Caco-2 (cell line): ENCODE measurements around the gene LRMDA. TPM values are rescaled to one million over a fixed set of nuclear protein-coding genes. Genes with fewer than 3 reads are reported as not detected.

Source experiments
- BruUV-seq: library from RNA; stranded (reverse); fragments of 400-500 nt; replicated peaks from 2 replicates; lab custom pipeline; 2021; lab: Mats Ljungman, UMichigan
- CTCF ChIA-PET: fragments of 300-600 bp; sonication (Branson Sonifier 250); formaldehyde crosslinking; loops from one replicate; lab custom pipeline; 2022; ENCODE audit warnings: antibody characterized with exemption; lab: Charles Lee
- POLR2A ChIA-PET: fragments of 300-600 bp; sonication (Branson Sonifier 250); formaldehyde crosslinking; loops from one replicate; lab custom pipeline; 2022; ENCODE audit warnings: antibody characterized with exemption; lab: Charles Lee
- DNase-seq, 2 experiments: peaks; one replicate each; pipeline versions ENCODE4 v3.0.0 to v3.0.0-alpha.2; 2020 to 2022
- H3K27me3 ChIP-seq: replicated peaks from 2 replicates; pipeline ENCODE4 v1.6.0; 2011; ENCODE audit warnings: low read length; ENCODE audit not compliant: control insufficient read depth, insufficient read depth
- H3K36me3 ChIP-seq: 2 replicates; pipeline ENCODE4 v1.5.1; 2011; ENCODE audit warnings: low read length; ENCODE audit not compliant: control insufficient read depth, insufficient read depth
- H3K4me1 ChIP-seq: fragments of 250-450 bp; sonication (Bioruptor Pico); 2 replicates; pipeline ENCODE4 v1.5.1; 2020; ENCODE audit warnings: mild to moderate bottlenecking
- H3K4me3 ChIP-seq: 2 replicates; pipeline ENCODE4 v1.5.1; 2011; ENCODE audit warnings: low read depth, mild to moderate bottlenecking, control low read depth, low read length
- H3K9me3 ChIP-seq: fragments of 250-450 bp; sonication (Bioruptor Pico); 2 replicates; pipeline ENCODE4 v1.5.1; 2020; ENCODE audit warnings: mild to moderate bottlenecking, moderate library complexity
- H3K27ac Mint-ChIP-seq: one replicate; pipeline ENCODE4 v1.8.0; 2022; ENCODE audit warnings: mixed read lengths; ENCODE audit not compliant: unreplicated experiment
- H3K27me3 Mint-ChIP-seq: one replicate; pipeline ENCODE4 v1.8.0; 2022; ENCODE audit warnings: mixed read lengths; ENCODE audit not compliant: insufficient read depth, unreplicated experiment
- H3K36me3 Mint-ChIP-seq: one replicate; pipeline ENCODE4 v1.8.0; 2022; ENCODE audit warnings: mild to moderate bottlenecking, mixed read lengths; ENCODE audit not compliant: insufficient read depth, unreplicated experiment
- H3K4me1 Mint-ChIP-seq: one replicate; pipeline ENCODE4 v1.8.0; 2022; ENCODE audit warnings: low read depth, mixed read lengths; ENCODE audit not compliant: unreplicated experiment
- H3K4me3 Mint-ChIP-seq: one replicate; pipeline ENCODE4 v1.8.0; 2022; ENCODE audit warnings: mild to moderate bottlenecking, moderate library complexity, mixed read lengths; ENCODE audit not compliant: unreplicated experiment
- H3K9me3 Mint-ChIP-seq: one replicate; pipeline ENCODE4 v1.8.0; 2022; ENCODE audit warnings: mixed read lengths; ENCODE audit not compliant: unreplicated experiment
- intact Hi-C: fragments of 100-400 bp; cut with micrococcal nuclease; formaldehyde crosslinking; loops from one replicate; pipeline ENCODE4 v1.10.0; 2022; ENCODE audit not compliant: unreplicated experiment
- total RNA-seq: library from RNA; stranded (reverse); gene quantifications from 2 replicates; pipeline ENCODE4 v1.2.3, GENCODE V29; 2022
- TF ChIP-seq, protein P1 (sequence below), 2 experiments: fragments of 200-600 bp in 1 of 2; IDR thresholded peaks; 1 replicate in 1 of 2; 2 replicates in 1 of 2; pipeline versions ENCODE4 v1.5.1 to v1.8.0; 2011 to 2022; ENCODE audit warnings: antibody characterized with exemption in 1 of 2, control low read depth in 1 of 2, inconsistent platforms in 1 of 2, low read depth in 1 of 2, low read length in 1 of 2, mild to moderate bottlenecking in 1 of 2, moderate library complexity in 1 of 2; ENCODE audit not compliant: insufficient read depth in 1 of 2, severe bottlenecking in 1 of 2, unreplicated experiment in 1 of 2

Gene LRMDA
- total RNA-seq, 1 experiment from 2014 or later: 18.5 TPM

DNA sequence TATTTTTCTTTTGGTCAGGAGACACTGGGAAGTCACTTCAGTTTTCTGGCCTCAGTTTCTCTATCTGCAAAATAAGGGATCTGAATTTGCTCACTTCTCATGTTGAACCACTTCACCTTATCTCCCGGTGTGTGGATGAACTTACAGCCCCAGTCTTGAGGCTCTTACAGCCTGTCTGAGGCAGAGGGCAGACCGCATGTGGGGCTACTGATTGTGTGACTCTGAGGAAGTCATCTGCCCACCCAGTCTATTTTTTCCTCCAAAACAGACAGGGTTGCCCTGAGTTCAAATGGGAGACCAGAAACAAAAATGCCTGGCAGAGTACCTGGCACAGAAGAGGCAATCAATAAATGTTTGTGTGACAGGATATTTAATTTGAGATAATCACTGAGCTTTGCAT is 78.3 kb downstream of the LRMDA start:
- TF ChIP-seq, protein P1, sequence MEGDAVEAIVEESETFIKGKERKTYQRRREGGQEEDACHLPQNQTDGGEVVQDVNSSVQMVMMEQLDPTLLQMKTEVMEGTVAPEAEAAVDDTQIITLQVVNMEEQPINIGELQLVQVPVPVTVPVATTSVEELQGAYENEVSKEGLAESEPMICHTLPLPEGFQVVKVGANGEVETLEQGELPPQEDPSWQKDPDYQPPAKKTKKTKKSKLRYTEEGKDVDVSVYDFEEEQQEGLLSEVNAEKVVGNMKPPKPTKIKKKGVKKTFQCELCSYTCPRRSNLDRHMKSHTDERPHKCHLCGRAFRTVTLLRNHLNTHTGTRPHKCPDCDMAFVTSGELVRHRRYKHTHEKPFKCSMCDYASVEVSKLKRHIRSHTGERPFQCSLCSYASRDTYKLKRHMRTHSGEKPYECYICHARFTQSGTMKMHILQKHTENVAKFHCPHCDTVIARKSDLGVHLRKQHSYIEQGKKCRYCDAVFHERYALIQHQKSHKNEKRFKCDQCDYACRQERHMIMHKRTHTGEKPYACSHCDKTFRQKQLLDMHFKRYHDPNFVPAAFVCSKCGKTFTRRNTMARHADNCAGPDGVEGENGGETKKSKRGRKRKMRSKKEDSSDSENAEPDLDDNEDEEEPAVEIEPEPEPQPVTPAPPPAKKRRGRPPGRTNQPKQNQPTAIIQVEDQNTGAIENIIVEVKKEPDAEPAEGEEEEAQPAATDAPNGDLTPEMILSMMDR (IDR thresholded peaks at IDR 0.05; ENCODE audit: insufficient read depth in 1 of 2, low read depth in 1 of 2, low read length in 1 of 2, severe bottlenecking in 1 of 2, unreplicated experiment in 1 of 2): no peak

DNA sequence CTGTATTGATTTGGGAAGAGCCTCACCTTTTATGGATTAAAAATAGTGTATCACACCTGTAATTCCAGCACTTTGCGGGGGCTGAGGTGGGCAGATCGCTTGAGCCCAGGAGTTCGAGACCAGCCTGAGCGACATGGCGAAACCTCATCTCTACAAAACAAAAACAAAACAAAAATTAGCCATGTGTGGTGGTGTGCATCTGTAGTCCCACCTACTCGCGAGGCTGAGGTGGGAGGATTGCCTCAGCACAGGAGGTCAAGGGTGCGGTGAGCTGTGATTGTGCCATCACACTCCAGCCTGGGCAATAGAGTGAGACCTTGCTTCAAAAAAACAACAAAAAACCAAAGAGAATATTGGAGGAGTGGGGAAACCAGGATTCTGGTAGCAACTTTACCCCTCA is 79.6 kb downstream of the LRMDA start:
- no peaks in the 10 kb centered on the region for H3K36me3 Mint-ChIP-seq
- H3K27me3 ChIP-seq: no peaks in the 10 kb centered on the region; the same call in 1 of the 2 replicates
- CTCF ChIA-PET: no interaction called here
- no peaks in the 10 kb centered on the region for H3K9me3 ChIP-seq
- H3K36me3 ChIP-seq: no peaks in the 10 kb centered on the region
- H3K4me1 Mint-ChIP-seq: peaks cover 32% of the 10 kb centered on the region
- no peak overlapping the region for H3K27ac Mint-ChIP-seq
- no peaks in the 10 kb centered on the region for H3K27me3 Mint-ChIP-seq
- H3K9me3 Mint-ChIP-seq: peaks cover 16% of the 10 kb centered on the region
- H3K4me1 ChIP-seq: peaks cover 22% of the 10 kb centered on the region
- POLR2A ChIA-PET: no interaction called here
- BruUV-seq: no TSS peak
- intact Hi-C loops: no loop called here
- TF ChIP-seq, protein P1 (IDR thresholded peaks at IDR 0.05; ENCODE audit: insufficient read depth in 1 of 2, low read depth in 1 of 2, low read length in 1 of 2, severe bottlenecking in 1 of 2, unreplicated experiment in 1 of 2): no peak
- no peak overlapping the region for H3K4me3 ChIP-seq
- H3K4me3 Mint-ChIP-seq: no peak overlapping the region
- no peak for DNase-seq

More for the DNA sequence above, 78.3 kb downstream of the LRMDA start:
- H3K4me3 Mint-ChIP-seq: no peak overlapping the region
- H3K9me3 ChIP-seq: no peaks in the 10 kb centered on the region
- no peaks in the 10 kb centered on the region for H3K27me3 Mint-ChIP-seq
- CTCF ChIA-PET: no interaction called here
- POLR2A ChIA-PET: no interaction called here
- no TSS peak for BruUV-seq
- H3K27ac Mint-ChIP-seq: no peak overlapping the region
- DNase-seq: no peak
- intact Hi-C loops: no loop called here
- H3K4me1 ChIP-seq: peaks cover 22% of the 10 kb centered on the region
- peaks cover 10% of the 10 kb centered on the region for H3K9me3 Mint-ChIP-seq
- peaks cover 32% of the 10 kb centered on the region for H3K4me1 Mint-ChIP-seq
- H3K4me3 ChIP-seq: no peak overlapping the region
- H3K36me3 ChIP-seq: no peaks in the 10 kb centered on the region
- no peaks in the 10 kb centered on the region; the same call in 1 of the 2 replicates for H3K27me3 ChIP-seq
- H3K36me3 Mint-ChIP-seq: no peaks in the 10 kb centered on the region

DNA sequence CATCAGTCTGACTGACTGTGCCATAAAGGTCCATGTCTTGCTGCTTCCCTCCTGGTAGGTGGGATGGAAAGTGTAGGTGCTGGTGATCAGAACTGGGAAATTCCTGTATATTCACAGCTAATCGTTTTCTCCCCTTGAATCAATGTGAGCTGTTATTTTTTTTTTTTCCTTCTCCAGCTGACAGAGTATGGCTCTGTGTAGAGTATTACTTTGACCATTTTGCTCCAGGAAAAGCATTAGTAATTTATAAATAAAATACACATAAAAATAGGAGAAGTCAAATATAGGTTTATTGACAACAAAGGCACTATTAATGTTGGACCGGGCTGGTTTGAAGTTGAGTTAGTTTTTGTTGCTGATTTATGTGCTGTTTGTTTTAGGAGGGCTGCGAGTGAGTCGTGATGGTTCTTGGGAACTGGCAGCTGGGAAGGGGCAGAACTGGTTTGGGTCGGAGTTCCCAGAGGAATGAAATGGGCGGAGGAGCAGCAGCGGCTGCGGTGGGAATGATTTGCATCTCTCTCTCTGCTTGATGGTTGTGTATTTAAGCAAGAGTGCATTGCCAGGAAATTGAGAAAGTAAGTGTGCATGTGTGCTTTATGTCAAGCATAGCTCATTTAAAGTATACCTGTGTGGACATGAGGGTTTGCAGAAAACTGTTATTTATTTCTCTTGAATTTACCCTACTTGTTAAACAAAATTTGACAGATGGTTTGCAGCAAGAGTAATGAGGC is 80.9 kb downstream of the LRMDA start:
- Histone ChIP-seq H3K36me3 (no peaks in the 10 kb centered on the region), H3K27me3 (no peaks in the 10 kb centered on the region; the same call in 1 of the 2 replicates), H3K4me1 (peaks cover 20% of the 10 kb centered on the region), H3K4me3 (no peak overlapping the region), H3K9me3 (no peaks in the 10 kb centered on the region)
- H3K4me3 Mint-ChIP-seq: no peak overlapping the region
- ChIA-PET CTCF (no interaction called here), POLR2A (no interaction called here)
- no peaks in the 10 kb centered on the region for H3K36me3 Mint-ChIP-seq
- peaks cover 16% of the 10 kb centered on the region for H3K9me3 Mint-ChIP-seq
- peak overlapping the region; percentile 47 for H3K27ac Mint-ChIP-seq
- DNase-seq: peak in 1 of 2 experiments; percentile 29
- intact Hi-C loops: no loop called here
- TF ChIP-seq, protein P1 (IDR thresholded peaks at IDR 0.05; ENCODE audit: insufficient read depth in 1 of 2, low read depth in 1 of 2, low read length in 1 of 2, severe bottlenecking in 1 of 2, unreplicated experiment in 1 of 2): no peak
- H3K4me1 Mint-ChIP-seq: peaks cover 32% of the 10 kb centered on the region
- BruUV-seq: no TSS peak
- no peaks in the 10 kb centered on the region for H3K27me3 Mint-ChIP-seq
